Smooth muscle cell (in vitro differentiated cells): ENCODE data around the gene UEVLD. TPM values are rescaled to one million over a fixed set of nuclear protein-coding genes. Genes with fewer than 3 reads are reported as not detected.

Experiments
- DNase-seq: peaks from one replicate; lab custom pipeline; 2025; ENCODE audit not compliant: unreplicated experiment; lab: John Stamatoyannopoulos, UW
- H2AFZ ChIP-seq: fragments of 200-600 bp; sonication (generic); 2 replicates; pipeline ENCODE4 v1.6.0; 2016; ENCODE audit warnings: antibody characterized with exemption, low read depth, mild to moderate bottlenecking
- H3F3A ChIP-seq: fragments of 200-600 bp; sonication (generic); 2 replicates; pipeline ENCODE4 v1.6.0; 2017; ENCODE audit warnings: antibody characterized with exemption, low read depth
- H3K27ac ChIP-seq: fragments of 200-600 bp; sonication (generic); 2 replicates; pipeline ENCODE4 v1.5.1; 2016; ENCODE audit warnings: low read depth, mild to moderate bottlenecking
- H3K27me3 ChIP-seq: fragments of 200-600 bp; sonication (generic); 2 replicates; pipeline ENCODE4 v1.6.1; 2016; ENCODE audit warnings: low read depth, mild to moderate bottlenecking
- H3K36me3 ChIP-seq: fragments of 200-600 bp; sonication (generic); 2 replicates; pipeline ENCODE4 v1.5.1; 2016; ENCODE audit warnings: low read depth
- H3K4me1 ChIP-seq: fragments of 200-600 bp; sonication (generic); 2 replicates; pipeline ENCODE4 v1.5.1; 2016; ENCODE audit warnings: low read depth
- H3K4me2 ChIP-seq: fragments of 200-600 bp; sonication (generic); 2 replicates; pipeline ENCODE4 v1.6.0; 2016; ENCODE audit warnings: mild to moderate bottlenecking
- H3K4me3 ChIP-seq: fragments of 200-600 bp; sonication (generic); 2 replicates; pipeline ENCODE4 v1.5.1; 2016; ENCODE audit warnings: mild to moderate bottlenecking
- H3K79me2 ChIP-seq: fragments of 200-600 bp; sonication (generic); 2 replicates; pipeline ENCODE4 v1.6.0; 2016; ENCODE audit warnings: low read depth, mild to moderate bottlenecking
- H3K9ac ChIP-seq: fragments of 200-600 bp; sonication (generic); 2 replicates; pipeline ENCODE4 v1.6.0; 2016; ENCODE audit warnings: low read depth
- H3K9me3 ChIP-seq: fragments of 200-600 bp; sonication (generic); replicated peaks from 2 replicates; pipeline ENCODE4 v1.5.1; 2016; ENCODE audit warnings: low read depth
- H4K20me1 ChIP-seq: fragments of 200-600 bp; sonication (generic); 2 replicates; pipeline ENCODE4 v1.6.0; 2016; ENCODE audit warnings: low read depth
- WGBS: methylation state at CpG from one replicate; pipeline ENCODE4 v1.1.7; 2016; ENCODE audit warnings: low lambda C conversion rate; 5-methylcytosine and 5-hydroxymethylcytosine counted together
- polyA plus RNA-seq: library from polyadenylated mRNA; unstranded; fragments of >200 nt; fragmentation: Nextera tagmentation; extraction: Ambion mirVana; gene quantifications from 2 replicates; pipeline ENCODE4 v1.2.1, GENCODE V29; 2016
- total RNA-seq: library from RNA; depleted of rRNA; stranded (reverse); fragments of >200 nt; gene quantifications from 2 replicates; pipeline ENCODE4 v1.2.3, GENCODE V29; 2014
- TF ChIP-seq, protein P1 (sequence below): fragments of 200-600 bp; sonication (generic); IDR thresholded peaks from 2 replicates; pipeline ENCODE4 v1.5.1; 2017; ENCODE audit warnings: borderline replicate concordance, mild to moderate bottlenecking, antibody characterized with exemption; ENCODE audit not compliant: insufficient read depth, poor library complexity, severe bottlenecking

The UEVLD gene
- total and polyA plus RNA-seq, 2 experiments from 2014 or later = 15.1 to 32.7 TPM

DNA sequence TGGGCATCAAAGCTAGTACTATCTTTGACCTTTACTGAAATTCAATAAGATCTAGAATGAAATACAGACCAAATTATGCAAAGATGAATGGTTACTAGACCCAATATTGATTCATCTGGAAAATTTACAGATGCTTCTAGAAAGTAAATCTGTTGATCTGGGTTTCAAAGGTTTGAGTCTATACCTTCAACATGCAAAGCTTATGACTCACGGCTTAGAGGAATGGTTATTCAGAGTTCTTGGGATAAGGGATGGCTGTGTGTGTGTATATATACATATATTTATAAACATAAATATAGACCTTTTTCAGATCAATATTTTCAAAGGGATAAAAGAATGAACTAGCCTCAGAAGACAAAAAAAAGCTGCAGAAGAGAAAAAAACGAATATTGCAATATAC is 44.3 kb upstream of the UEVLD start:
- H3F3A ChIP-seq = peaks cover 2% of the 10 kb centered on the region
- peak overlapping the region; percentile 99 for H3K27ac ChIP-seq
- H3K4me3 ChIP-seq = peak overlapping the region; percentile 79
- H3K4me1 ChIP-seq = peaks cover 15% of the 10 kb centered on the region
- H3K9me3 ChIP-seq = no peaks in the 10 kb centered on the region
- H3K27me3 ChIP-seq = no peaks in the 10 kb centered on the region
- H3K36me3 ChIP-seq = no peaks in the 10 kb centered on the region
- WGBS = 36% methylated on average over 2 of the region's 2 CpGs
- TF ChIP-seq, protein P1, sequence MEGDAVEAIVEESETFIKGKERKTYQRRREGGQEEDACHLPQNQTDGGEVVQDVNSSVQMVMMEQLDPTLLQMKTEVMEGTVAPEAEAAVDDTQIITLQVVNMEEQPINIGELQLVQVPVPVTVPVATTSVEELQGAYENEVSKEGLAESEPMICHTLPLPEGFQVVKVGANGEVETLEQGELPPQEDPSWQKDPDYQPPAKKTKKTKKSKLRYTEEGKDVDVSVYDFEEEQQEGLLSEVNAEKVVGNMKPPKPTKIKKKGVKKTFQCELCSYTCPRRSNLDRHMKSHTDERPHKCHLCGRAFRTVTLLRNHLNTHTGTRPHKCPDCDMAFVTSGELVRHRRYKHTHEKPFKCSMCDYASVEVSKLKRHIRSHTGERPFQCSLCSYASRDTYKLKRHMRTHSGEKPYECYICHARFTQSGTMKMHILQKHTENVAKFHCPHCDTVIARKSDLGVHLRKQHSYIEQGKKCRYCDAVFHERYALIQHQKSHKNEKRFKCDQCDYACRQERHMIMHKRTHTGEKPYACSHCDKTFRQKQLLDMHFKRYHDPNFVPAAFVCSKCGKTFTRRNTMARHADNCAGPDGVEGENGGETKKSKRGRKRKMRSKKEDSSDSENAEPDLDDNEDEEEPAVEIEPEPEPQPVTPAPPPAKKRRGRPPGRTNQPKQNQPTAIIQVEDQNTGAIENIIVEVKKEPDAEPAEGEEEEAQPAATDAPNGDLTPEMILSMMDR = no peak
- H3K9ac ChIP-seq = peak overlapping the region; percentile 98
- peak overlapping the region; percentile 93 for H3K4me2 ChIP-seq
- DNase-seq = no peak
- H3K79me2 ChIP-seq = peaks cover 63% of the 10 kb centered on the region
- H4K20me1 ChIP-seq = peaks cover 60% of the 10 kb centered on the region
- no peak overlapping the region for H2AFZ ChIP-seq

DNA sequence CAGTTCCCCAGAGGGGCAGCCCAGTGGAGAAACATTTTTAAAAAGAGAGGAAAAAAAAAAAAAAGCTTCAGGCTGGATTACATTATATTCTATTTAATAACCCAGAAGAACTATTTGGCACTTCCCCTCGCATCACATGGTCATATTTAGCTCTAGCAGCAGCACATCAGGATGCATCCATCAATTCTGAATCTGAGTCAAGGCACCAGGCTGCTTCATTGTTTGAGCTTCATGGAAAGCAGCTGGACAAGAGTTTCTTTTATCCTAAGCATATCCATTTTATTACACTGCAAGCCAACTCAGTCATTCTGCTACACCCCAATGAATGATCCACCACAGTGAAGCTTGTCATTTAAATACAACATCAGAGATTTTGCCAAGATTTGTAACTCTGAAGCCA is 35.6 kb upstream of the UEVLD start:
- H3K4me3 ChIP-seq = no peak overlapping the region
- 95% methylated on average over 1 of the region's 1 CpG for WGBS
- no peak for DNase-seq
- TF ChIP-seq, protein P1 = no peak
- no peak overlapping the region for H3K9ac ChIP-seq
- no peaks in the 10 kb centered on the region for H3K9me3 ChIP-seq
- H3K27me3 ChIP-seq = no peaks in the 10 kb centered on the region
- no peak overlapping the region for H3K27ac ChIP-seq
- H4K20me1 ChIP-seq = peaks cover 100% of the 10 kb centered on the region
- H2AFZ ChIP-seq = no peak overlapping the region
- no peaks in the 10 kb centered on the region for H3K4me1 ChIP-seq
- no peak overlapping the region for H3K4me2 ChIP-seq
- H3F3A ChIP-seq = no peaks in the 10 kb centered on the region
- H3K36me3 ChIP-seq = no peaks in the 10 kb centered on the region
- peaks cover 100% of the 10 kb centered on the region for H3K79me2 ChIP-seq

DNA sequence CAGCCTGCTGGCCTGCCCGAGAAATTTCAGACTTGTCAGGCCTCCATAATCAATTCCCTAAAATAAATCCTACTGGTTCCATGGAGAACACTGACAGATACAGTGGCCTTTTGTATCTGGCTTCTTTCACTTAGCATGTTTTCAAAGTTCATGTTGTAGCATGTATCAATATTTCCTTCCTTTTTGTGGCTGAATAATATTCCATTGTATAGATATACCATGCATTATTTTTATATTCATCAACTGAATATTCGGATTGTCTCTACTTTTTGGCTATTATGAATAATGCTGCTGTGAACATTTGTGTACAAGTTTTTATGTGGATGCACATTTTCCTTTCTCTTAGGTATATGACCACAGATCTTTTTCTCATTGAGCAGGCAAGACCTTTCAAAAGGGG is 35.2 kb upstream of the UEVLD start:
- 100% methylated on average over 2 of the region's 2 CpGs for WGBS

More for the DNA sequence above, 35.2 kb upstream of the UEVLD start:
- H3K4me2 ChIP-seq = no peak overlapping the region
- H3K27ac ChIP-seq = no peak overlapping the region
- no peaks in the 10 kb centered on the region for H3K4me1 ChIP-seq
- H3F3A ChIP-seq = no peaks in the 10 kb centered on the region
- peaks cover 100% of the 10 kb centered on the region for H3K79me2 ChIP-seq
- no peak overlapping the region for H3K9ac ChIP-seq
- TF ChIP-seq, protein P1 = no peak
- H2AFZ ChIP-seq = no peak overlapping the region
- H3K36me3 ChIP-seq = no peaks in the 10 kb centered on the region
- no peak for DNase-seq
- no peaks in the 10 kb centered on the region for H3K27me3 ChIP-seq
- no peaks in the 10 kb centered on the region for H3K9me3 ChIP-seq
- no peak overlapping the region for H3K4me3 ChIP-seq
- H4K20me1 ChIP-seq = peaks cover 100% of the 10 kb centered on the region
